ENCODE data around the gene CCDC71L.

The CCDC71L gene

DNA sequence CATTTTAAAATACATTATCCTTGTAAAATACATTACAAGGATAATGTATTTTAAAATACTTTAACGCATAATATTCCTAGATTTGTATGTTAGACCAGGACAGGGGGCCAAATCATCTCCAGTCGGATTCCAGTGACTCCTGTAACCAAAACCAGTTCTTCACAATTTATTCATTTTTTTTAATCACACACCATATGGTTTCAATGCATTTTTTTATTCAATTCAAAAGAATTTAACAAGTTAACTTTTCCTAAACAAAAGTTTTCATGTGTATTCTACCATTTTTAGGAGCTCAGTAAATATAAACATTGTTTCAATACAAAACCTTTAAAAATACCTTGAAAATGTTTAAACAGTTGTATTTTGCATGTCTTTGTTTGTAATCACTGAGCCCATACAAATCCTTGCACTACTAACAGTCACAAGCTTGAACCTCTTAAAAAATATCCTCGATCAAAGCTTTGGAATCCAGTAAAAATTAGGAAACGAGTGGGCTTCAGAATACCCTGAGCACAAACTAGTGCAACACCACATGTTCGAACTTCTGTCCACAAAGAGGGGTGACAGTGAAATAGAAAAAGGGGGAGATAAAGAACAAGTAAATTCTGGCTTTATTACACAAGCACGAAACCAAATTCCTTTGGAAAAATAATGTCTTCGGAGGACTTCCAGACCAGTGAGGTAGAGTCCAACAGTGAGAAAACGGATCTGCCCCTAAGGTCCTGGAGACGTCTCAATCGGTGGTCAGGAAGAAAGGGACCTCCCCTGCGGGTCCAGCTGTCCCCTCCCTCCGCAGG is 1.6 kb downstream of the CCDC71L start:
- DNase-seq (ENCODE audit: low read depth, low spot score), result no peak

DNA sequence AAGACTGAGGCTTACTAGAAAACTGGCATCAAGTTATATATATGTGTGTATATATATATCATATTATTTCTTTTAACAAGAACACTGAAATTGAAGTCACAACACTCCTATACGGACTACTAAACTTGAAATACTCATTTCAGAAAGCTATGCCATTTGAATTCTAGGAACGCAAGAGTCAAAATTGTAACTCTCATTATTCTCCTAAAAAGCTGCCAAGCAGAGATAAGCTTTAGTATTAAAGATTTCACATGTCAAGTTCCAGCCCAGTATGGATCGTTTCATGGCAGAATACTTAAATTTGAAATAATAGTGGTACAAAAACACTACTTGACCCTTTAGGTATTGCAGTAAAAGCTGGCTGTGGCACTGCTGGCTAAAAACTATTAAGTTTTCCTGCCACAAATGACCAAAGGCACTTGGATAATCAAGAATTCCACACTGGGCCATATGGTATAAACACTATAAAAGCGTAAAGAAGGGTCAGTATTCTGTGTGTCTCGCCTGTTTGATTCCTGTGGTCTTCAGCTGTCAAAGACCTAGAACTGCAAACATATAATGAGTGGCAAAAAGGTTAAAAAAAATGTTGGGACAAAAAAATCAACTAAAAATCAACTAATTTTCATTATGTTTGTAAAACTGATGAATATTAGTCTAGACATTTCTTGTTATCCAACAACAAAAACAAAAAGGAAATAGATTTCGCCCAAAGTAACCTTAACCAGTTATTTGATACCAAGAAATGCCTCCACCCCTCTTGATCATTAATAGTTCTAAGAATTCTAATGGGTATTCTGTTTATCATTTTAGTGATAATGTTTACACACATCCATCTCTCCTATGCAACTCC is 2.4 kb downstream of the CCDC71L start:
- no peak for DNase-seq (ENCODE audit: low read depth, low spot score)

- no peak for DNase-seq (ENCODE audit: low read depth, low spot score)
Measured at GRCh38 chr7:106657085-106657991, 3.6 kb downstream of the CCDC71L start.

DNA sequence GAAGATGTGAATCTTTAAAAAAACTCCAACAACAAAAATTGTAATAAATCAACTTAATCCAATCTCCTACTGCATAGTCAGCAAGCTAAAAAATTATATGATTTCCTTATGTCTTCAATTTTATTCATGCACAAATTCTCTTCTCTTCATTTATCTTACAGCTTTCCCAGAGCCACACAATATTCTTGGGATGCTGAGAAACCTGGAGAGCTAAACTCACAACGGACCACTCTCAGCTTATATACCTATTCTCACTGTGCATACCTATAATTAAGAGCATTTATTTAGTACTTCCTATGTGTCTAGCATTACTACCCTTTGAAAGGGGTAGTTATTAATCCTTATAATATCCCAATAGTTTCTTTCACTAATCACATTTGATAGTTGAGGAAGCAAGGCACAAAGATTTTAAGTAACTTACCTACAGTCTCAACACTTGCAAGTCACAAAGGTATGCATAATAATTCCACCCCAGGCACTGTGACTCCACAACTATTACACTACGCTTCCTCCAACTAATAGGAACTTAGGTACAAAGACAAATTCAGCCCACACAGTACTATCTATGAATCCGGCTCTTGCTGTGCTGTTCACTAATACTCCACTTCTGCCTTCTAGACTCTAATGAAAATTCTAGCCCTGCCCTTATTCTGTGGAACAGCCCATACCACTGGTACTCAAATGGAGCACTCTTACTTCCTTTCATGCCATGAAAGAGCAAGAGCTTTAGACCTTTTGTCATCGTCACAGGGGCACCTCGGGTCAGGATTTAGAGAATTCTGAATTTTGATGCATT is 5.1 kb downstream of the CCDC71L start:
- no peak for DNase-seq (ENCODE audit: low read depth, low spot score)

- DNase-seq (ENCODE audit: low read depth, low spot score), result no peak
Measured at GRCh38 chr7:106653488-106653887, 7.5 kb downstream of the CCDC71L start.

GRCh38 chr7:106652909-106653308 is 8.0 kb downstream of the CCDC71L start:
- DNase-seq (ENCODE audit: low read depth, low spot score), result no peak

DNA sequence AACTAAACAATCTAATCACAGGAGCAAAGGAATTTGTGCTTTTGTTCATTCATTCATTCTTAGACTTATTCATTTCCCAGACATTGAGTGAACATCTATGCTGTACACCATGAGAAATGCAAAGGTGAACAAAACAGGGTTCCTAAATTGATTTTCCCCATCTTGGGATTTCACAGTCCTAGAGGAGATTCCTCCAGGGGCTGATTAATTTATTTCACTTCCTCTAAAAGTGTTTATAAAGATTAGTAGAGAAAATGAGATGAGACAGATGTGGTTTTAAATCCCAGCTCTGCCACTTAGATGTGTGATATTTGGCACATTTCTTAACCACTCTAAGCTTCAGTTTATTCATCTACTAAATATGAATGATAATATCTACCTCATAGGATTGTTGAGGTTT is 8.9 kb downstream of the CCDC71L start:
- DNase-seq (ENCODE audit: low read depth, low spot score), result no peak

DNA sequence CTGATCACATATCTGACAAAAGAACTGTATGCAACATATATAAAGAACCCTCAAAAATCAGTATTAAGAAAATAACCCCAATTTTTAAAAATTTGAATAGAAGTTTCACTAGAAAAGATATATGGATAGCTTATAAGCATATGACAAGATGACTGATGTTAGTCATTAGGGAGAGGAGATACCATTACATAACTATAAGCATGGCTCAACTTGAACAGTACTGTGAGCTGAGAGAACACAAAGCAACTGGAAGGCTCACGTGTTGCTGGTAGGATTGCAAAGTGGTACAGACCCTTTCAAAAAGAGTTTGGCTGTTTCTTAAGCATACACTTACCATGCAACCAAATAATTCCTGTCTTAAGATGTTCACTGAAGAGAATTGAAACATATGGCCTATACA is 14.7 kb downstream of the CCDC71L start:
- DNase-seq (ENCODE audit: low read depth, low spot score), result no peak

DNA sequence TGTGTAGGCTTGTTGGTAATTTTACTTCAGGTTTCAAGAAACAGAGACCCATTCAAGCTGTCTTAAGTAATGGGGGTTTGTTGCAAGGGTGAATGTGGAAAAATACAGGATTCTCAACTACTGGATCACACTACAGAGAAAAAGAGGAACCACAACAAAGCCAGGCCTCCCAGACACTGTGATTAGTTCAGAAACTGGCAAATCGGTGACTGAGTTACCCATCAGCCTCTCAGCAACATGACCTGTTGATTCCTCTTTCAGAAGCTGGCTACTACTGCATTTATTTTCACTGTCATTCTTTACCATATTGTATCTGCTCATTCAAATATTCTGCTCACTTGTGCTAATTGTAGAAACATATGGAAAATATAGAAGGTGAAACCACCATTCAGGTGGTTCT is 16.0 kb downstream of the CCDC71L start:
- DNase-seq (ENCODE audit: low read depth, low spot score), result no peak

GRCh38 chr7:106643216-106644000 is 17.6 kb downstream of the CCDC71L start:
- DNase-seq (ENCODE audit: low read depth, low spot score), result no peak

GRCh38 chr7:106641416-106641815 is 19.5 kb downstream of the CCDC71L start:
- no peak for DNase-seq (ENCODE audit: low read depth, low spot score)

DNA sequence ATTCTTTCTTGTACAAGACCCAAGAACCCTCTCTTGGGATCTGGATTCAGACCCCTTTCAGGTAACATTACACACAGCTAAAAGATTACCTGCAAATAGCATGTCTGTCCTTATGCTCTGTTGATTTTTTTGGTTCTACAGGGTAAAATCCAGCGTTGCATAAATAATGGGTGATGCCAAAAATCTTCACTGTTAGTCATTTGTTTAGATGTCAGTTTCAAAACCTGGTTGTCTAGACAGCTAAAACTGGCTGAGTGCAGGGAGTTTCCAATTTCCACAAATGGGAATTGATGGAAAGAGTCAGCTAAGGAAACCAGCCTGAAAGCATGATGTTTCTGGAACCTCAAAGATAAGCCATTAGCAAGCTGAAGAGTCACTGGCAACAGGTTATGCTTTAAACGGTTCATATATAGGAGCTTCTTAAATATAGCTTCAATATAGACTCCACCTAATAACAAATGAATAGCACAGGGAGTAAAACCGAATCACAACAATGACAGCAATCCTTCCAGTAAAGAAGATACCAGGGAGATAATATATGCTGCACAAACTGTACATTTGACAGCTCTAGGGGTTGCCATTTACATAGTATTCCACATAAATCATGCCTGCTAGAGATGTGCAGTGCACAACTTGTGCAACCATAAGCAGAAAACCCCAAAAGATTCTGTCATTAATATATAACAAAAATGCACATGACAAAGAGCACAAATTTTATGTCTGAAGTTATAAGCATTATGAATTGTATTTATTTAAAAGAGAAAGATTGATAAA is 20.4 kb downstream of the CCDC71L start:
- no peak for DNase-seq (ENCODE audit: low read depth, low spot score)

DNA sequence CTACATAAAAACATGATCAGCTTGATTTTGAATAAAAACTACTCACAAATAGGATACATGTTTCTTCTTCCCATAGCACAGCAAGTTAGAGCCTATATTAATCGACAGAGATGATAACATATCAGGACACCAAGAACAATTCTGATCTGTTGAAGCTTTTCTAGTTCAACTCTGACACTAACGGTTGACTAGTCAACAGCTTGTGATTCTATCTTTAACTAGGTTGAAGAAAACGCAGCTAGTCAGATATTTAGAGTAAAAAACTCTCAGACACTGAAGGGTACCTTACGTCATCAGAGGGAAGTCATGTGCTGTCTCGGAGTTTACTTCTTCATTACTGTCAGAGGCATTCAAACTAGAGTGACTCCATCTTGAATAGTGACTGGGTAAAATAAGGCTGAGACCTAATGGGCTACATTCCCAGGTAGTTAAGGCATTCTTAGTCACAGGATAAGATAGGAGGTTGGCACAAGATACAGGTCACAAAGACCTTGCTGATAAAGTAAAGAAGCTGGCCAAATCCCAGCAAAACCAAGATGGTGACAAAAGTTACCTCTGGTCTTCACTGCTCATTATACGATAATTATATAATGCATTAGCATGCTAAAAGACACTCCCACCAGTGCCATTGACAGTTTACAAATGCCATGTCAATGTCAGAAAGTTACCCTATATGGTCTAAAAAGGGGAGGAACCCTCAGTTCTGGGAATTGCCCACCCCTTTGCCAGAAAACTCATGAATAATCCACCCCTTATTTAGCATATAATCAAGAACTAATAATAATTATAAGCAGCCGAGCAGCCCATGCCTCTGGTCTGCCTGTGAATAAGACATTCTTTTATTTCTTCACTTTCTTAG is 21.3 kb downstream of the CCDC71L start:
- no peak for DNase-seq (ENCODE audit: low read depth, low spot score)

GRCh38 chr7:106635411-106635810 is 25.5 kb downstream of the CCDC71L start:
- no peak for DNase-seq (ENCODE audit: low read depth, low spot score)

DNA sequence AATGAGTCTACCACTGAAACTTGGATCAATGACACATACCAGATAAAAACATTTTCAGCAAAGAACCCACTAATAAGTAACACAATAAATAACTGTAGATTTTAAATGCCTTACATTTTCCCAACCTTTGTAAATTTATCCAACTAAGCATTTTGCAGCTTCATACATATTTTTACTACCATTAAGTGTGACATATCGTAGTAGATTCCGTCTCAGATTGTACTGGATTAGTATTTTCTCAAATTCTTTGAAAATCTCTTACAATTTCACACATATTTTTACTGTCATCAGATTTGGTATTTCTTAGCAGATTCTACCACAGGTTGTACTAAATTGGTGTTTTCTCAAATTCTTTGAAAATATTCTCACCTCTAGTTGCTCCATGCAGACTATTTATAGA is 26.0 kb downstream of the CCDC71L start:
- DNase-seq (ENCODE audit: low read depth, low spot score), result no peak

- DNase-seq (ENCODE audit: low read depth, low spot score), result no peak
Measured at GRCh38 chr7:106630648-106631047, 30.3 kb downstream of the CCDC71L start.

DNA sequence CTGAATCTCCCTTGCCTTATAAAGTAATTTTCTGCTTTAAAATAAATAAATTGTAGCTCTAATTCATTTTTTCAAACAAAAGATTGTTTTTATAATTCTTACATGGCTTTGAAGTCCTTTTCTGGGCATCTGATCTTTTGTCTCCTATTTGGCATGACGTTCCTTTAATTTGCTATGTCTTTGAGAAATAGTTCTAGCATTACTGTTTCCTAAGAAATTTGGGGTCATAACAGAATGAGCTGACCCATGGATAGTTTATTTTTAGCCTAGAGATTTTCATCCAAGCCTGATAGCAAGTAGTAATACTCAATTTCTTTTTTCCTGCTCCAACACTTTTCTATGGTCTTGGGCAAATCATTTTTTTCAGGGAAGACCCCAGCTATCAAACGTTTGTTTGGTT is 31.4 kb downstream of the CCDC71L start:
- no peak for DNase-seq (ENCODE audit: low read depth, low spot score)

- DNase-seq (ENCODE audit: low read depth, low spot score), result no peak
Measured at GRCh38 chr7:106626376-106627164, 34.4 kb downstream of the CCDC71L start.

Data from ELF-1 (cell line).